Left colon (tissue), 2 donors: ENCODE measurements around the gene LORICRIN. TPM values are rescaled to one million over a fixed set of nuclear protein-coding genes. Genes with fewer than 3 reads are reported as not detected.
A peak's percentile ranks its signal among the peaks of the same experiment; 100 is the strongest.
"Not testable (repeated sequence)": the region's sequence is repeated elsewhere in the genome, so short reads cannot be mapped to it uniquely, and the experiment has no call there.

Experiments
- ATAC-seq: fragments of 200-7000 bp; cut with Tn5 transposase; one replicate; pipeline ENCODE4 v1.9.1; 2020; ENCODE audit warnings: mild to moderate bottlenecking, moderate library complexity
- DNase-seq, 2 donors: peaks; one replicate each; pipeline ENCODE4 v3.0.0-alpha.2; 2020
- intact Hi-C, 2 donors: fragments of 100-400 bp; cut with DNase I in 1 of 2; cut with micrococcal nuclease in 1 of 2; formaldehyde crosslinking; loops; one replicate each; pipeline versions ENCODE4 v1.11.2 to v1.14.0; 2022; cut with DNase I, micrococcal nuclease
- long read RNA-seq: library from polyadenylated mRNA; unstranded; transcript quantifications from one replicate; pipeline ENCODE4 v2.0.0, GENCODE V29; 2021
- total RNA-seq, 2 donors: library from RNA; stranded (reverse); fragmentation: NEBNext Ultra II Directional; extraction: Animal tissue kit (Norgen Biotek cat#: 25700); gene quantifications; one replicate each; pipeline ENCODE4 v1.2.1, GENCODE V29; 2021
- donor health status: DM: no; HTN: no; CAD: no.
- donor health status: DM: yes; HTN: yes; CAD: no.

The LORICRIN gene, protein sequence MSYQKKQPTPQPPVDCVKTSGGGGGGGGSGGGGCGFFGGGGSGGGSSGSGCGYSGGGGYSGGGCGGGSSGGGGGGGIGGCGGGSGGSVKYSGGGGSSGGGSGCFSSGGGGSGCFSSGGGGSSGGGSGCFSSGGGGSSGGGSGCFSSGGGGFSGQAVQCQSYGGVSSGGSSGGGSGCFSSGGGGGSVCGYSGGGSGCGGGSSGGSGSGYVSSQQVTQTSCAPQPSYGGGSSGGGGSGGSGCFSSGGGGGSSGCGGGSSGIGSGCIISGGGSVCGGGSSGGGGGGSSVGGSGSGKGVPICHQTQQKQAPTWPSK
- not detected for total RNA-seq
- long read RNA-seq, result 0 reads

DNA sequence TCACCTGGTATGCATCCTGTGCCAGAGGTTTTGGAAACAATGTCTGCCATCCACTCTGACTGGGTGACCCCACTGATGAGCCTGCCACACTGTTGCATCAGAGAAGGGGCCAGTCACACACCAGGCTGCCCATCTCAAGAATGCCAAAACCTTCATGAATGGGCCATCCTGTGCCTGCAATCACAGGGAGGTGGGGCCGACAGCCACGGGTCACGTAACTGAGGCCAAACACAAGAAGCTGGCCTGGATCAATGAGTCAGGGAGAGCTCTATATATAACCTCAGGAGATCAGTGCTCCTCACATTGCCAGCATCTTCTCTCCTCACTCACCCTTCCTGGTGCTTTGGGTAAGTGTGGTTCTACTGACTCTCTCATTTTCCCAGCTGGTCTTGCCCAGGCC, at the start of gene LORICRIN:
Gene LORICRIN (plus strand): TSS at position 301 of the 400 bp plus-strand sequence. CDS start 1,263 bp downstream, outside the sequence.
- intact Hi-C loops, result no loop called here
- no peak for DNase-seq
- ATAC-seq, result no peak

DNA sequence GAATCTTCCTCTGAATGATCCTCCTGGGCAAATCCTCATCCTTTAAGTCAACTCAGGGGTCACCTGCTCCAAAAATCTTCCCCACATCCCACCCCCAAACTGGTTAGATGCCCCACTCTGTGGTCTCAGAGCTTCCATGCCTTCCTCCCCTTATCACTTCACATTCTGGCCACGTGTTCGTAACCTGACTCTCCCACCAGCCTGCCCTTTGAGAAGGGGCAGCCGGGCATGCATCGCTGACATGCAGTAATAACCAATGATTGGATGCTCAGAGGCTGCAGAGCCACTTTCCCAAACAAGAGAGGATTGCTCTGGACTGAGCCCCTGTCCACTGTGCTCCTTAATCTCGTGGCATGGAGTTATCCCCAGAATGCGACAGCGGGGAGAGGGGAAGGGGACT, 49.3 kb upstream of the LORICRIN start:
- intact Hi-C loops, result no loop called here
- DNase-seq (no peak), ATAC-seq (no peak)

DNA sequence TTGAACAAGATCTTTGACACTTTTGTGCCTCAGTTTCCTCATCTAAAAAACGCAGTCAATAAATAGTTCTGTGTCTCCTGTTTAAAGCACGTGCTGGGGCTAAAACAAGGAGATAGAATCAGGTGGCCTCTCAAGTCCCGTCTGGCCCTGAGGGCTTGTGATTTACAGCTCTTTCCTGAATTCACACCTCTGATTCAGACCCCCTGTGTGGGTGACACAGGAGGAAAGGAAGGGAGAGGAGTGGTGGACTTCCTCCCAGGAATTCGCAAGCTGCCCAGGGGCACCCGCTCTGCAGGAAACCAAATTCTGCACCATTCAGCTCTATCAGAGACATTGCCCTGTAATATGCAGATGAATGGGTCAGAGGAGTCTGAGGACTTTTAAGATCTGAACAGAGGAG, 47.3 kb upstream of the LORICRIN start:
- DNase-seq, result no peak
- ATAC-seq, result no peak
- intact Hi-C loops, result no loop called here

DNA sequence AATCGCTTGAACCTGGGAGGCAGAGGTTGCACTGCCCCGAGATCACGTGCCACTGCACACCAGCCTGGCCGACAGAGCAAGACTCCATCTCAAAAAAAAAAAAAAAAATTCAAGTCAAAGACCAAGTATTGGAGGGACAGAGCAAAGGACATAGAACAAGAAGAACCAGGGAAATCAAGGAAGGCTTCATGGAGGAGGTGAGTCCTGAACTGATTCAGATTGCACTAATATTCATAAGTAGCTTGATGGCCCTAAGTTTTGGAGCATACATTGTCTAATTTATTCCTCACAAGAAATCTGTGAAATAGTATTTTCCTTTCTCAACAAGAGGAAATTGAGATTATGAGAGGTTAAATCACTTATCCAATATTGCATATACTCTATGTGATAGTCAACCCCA, 46.0 kb upstream of the LORICRIN start:
- intact Hi-C loops, result no loop called here
- no peak for DNase-seq
- no peak for ATAC-seq

DNA sequence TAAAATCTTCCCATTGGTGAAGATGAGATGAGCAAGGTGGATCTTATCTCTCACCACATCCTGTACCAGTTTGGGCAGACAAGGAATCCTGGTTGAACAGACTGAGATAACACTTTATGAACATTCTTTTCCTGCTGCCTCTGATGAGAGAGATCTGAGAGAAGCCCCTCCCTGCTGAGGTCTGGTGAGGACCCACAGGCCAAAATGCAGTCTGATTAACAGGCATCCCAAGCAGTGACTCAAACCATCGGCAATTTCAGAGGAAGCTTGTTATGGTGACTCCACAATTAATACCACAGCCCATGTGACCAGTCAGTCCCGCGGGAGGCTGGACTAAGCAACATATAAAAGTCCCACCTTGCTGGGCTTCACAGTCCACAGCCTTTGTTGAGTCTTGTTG, 42.3 kb upstream of the LORICRIN start, which contains the start of gene PRR9:
Gene PRR9 (plus strand): TSS at position 373 of the 400 bp plus-strand sequence. CDS start 561 bp downstream, outside the sequence.
- intact Hi-C loops, result no loop called here
- ATAC-seq, result no peak
- DNase-seq, result no peak

DNA sequence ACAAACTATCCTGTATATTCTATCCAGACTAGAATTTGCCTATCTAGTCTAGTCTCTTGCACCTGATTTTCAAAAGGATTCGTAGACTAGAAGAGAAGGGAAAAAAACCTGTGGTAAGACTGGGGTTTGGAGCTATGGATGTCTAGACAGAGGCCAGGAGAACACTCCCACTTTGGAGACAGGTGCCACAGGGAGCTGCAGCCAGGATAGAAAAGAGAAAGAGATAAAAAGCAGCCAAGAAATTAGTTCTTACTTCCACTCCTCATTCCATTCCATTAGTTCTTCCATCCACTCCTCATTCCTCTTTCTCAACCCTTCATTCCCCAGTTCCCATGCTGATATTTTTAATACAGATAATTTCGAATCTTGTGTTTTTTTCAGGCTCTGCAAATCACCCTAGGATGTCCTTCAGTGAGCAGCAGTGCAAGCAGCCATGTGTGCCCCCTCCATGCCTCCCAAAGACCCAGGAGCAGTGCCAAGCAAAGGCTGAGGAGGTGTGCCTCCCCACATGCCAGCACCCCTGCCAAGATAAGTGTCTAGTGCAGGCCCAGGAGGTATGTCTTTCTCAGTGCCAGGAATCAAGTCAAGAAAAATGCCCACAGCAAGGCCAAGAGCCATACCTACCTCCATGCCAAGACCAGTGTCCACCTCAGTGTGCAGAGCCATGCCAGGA, 41.6 kb upstream of the LORICRIN start:
- intact Hi-C loops, result no loop called here
- DNase-seq, result no peak
- ATAC-seq, result no peak

DNA sequence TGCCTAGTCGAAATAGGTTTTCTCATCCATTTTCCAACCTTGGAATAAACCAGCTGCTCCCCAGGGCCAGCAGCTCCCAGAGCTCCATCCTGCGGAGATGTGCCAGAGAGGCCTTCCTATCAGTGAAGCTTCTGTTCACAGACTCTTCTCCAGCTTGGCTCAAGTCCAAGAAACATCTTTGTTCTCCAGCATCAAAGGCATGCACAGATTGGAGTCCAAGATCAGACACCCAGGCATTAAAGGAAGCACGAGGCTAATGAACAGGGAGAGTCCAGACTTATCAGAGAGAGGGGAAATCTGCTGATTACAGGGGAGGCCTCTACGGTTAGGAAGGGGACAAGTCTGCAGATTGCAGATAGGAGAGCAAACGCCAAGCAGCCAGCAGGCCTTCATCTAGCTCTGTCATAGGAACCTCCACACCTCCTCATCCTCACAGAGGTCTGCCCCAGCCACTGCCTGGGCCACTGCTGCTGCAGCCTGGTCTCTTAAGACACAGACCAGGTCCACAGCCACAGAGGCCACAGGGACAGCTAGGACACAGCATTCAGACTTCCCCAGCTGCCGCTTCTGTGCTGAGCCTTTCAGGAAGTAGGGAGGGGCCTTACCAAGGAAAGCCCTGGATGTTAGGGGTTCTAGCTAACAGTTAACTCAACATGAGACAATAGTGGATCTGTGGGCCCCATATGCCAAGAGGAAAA, 38.7 kb upstream of the LORICRIN start:
- intact Hi-C loops, result loop anchor here in 1 of 2 donors (10.0 kb wide), 1 partner anchor 356 kb away; no protein-coding TSS in a partner anchor
- DNase-seq (no peak), ATAC-seq (no peak)

DNA sequence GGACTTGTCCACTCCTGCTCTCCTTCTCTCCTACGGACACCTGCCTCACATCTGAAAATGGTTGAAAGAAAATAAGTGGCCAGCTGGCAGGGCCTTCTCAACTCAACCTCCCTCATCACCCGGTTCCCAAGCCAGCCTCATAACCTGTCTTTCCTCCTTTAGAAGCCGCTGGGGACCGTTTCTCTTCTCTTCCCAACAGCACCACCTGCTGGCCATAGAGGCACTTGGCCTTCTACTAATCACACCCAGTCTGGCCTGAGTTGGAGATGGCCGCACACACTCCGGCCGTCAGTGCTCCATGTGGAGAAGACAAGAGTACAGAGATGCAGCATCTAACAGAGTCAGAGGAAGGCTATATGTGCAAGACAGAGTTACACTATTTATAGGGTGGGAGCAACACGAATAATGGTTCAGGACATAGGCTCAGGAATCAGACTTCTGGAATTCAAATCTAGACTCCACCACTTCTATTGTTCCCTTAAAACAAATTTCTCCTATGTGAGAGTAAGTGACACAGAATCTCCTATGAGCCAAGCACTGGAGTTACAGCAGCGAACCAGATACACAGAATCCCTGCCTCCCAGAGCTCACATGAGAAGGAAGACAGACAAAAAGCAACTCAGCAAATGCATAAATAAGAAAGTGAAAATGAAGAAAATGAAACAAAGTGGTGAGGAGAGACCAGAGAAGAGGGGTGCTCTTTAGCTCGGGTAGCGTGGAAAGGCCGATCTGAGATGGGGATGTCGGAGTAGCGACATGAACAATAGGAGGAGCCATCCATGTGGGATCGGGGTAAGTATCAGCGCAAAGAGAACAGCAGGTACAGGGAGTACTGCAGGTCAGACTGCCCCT, 36.2 kb upstream of the LORICRIN start:
- peak; percentile 92 for ATAC-seq
- intact Hi-C loops, result loop anchor here in 1 of 2 donors (10.0 kb wide), 1 partner anchor 358 kb away; no protein-coding TSS in a partner anchor

DNA sequence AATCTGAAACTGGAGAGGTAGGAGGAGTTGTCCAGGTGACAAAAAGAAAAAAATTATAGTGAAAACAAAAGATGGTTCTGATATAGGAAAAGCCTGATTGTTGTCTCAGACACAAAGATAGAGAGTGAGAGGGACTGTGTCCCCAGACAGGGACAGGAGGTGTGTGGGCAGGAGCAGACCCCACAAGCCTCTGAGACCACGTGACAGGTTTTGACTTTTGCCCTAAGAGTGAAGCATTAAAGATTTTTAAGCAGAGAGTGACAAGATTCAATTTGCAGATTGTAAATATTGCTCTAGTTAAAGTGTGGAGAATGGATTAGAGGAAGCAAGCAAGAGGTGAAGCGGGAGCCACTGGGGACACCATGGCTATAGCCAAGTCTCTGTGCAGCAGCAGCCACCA, 31.7 kb upstream of the LORICRIN start:
- no peak for DNase-seq
- ATAC-seq, result no peak
- intact Hi-C loops, result loop anchor here in 1 of 2 donors (10.0 kb wide), 1 partner anchor 363 kb away; no protein-coding TSS in a partner anchor

More for the DNA sequence above, 36.2 kb upstream of the LORICRIN start:
- DNase-seq, result peak; percentile 47 to 77

DNA sequence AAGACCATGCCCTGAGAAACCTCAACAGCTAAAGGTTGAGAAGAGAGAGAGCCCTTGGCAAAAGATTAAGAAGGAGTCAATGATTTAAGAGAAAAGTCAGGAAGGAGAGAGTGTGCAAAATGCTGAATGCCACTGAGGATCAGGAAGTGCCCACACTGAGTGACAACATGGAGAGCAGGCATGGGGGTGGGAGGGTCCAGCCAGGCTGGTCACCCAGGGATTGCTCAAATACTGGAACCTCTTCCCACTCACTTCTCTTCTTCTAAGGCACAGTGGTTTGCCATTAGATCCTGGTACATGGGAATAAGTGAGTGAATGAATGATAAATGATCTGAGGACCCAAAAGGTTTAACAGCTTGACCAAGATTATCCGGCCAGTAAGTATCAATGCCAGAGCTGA, 31.0 kb upstream of the LORICRIN start:
- ATAC-seq (no peak), DNase-seq (no peak)
- intact Hi-C loops, result loop anchor here in 1 of 2 donors (10.0 kb wide), 1 partner anchor 364 kb away; no protein-coding TSS in a partner anchor

DNA sequence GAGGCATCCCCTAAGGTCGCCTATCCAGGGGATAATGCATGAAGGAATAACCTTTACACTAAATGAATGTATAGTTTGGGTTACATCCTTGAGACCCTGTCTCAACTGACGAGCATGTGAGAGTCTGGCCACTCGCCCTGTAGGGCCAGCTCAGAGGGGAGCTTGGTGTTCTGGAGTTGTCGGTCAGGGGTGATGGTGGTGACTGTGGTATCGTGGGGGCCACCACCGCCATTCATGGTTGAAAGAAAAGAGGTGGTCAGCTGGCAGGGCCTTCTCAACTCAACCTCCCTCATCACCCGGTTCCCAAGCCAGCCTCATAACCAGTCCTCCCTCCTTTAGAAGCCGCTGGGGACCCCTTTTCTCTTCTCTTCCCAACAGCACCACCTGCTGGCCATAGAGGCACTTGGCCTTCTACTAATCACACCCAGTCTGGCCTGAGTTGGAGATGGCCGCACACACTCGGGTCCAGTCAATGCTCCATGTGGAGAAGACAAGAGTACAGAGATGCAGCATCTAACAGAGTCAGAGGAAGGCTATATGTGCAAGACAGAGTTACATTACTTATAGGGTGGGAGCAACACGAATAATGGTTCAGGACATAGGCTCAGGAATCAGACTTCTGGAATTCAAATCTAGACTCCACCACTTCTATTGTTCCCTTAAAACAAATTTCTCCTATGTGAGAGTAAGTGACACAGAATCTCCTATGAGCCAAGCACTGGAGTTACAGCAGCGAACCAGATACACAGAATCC, 30.2 kb upstream of the LORICRIN start:
- not testable (repeated sequence) for ATAC-seq
- intact Hi-C loops, result loop anchor here in 1 of 2 donors (10.0 kb wide), 1 partner anchor 364 kb away; no protein-coding TSS in a partner anchor

DNA sequence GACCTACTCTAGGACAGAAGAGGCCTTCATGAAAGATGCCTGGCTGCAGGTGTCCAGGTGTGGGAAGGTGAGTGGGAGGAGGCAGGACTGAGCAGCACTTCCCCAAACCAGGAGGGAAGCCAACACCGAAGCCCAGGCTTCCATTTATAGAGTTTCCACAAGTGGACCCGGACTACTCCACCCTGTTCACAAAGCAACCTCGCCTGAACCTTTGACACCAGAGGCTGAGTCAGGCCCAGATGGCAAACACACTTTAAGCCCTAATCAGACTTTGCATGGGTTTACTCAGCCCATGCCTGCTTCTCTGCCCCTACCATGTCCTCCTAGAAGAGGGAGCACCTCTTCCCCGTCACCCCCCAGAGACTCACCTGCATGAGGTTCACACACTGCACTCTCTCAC, 28.1 kb upstream of the LORICRIN start:
- peak; percentile 15 to 39 for DNase-seq
- intact Hi-C loops, result no loop called here

More for the DNA sequence above, 30.2 kb upstream of the LORICRIN start:
- peak in 1 of 2 donors; percentile 30 for DNase-seq

DNA sequence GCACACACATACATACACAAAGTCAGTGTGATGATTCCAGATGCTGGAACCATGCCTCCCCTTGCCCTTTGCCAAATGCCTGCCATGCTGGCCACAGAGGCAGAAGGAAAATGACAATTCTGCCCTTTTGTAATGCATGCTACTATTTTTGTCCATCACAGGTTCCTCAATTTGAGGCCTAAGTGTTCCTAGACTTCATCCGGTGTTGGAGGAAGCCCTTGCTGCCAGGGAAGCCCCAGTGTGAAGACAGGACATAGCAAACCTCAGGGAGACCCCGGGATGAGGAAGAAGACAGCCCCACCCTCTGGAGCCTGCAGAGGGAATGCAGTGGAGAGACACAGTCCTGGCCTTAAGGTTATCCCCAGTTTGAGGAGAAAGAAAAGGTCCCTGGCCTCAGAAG, 27.7 kb upstream of the LORICRIN start:
- intact Hi-C loops, result no loop called here
- DNase-seq (no peak), ATAC-seq (no peak)

More for the DNA sequence above, 28.1 kb upstream of the LORICRIN start:
- ATAC-seq, result peak; percentile 93

DNA sequence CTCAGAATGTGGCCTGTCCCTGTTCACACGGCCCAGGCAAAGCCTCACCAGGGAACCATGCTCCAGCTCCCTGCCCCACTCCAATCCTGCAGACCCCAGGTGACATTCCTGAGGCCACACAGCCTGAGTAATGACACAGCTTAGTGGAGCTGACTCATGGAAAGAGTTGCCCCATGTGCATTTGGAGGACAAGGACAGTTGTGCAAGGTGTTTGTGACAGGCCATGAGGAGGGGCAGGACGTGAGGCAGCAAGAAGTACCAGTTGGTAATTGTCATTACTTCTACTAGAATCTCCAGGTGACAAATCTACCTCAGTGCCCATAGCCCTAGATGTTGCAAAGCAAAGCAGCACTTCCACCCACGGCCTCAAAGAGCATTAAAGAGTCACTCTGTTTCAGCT, 26.9 kb upstream of the LORICRIN start:
- DNase-seq (no peak), ATAC-seq (no peak)
- intact Hi-C loops, result no loop called here

DNA sequence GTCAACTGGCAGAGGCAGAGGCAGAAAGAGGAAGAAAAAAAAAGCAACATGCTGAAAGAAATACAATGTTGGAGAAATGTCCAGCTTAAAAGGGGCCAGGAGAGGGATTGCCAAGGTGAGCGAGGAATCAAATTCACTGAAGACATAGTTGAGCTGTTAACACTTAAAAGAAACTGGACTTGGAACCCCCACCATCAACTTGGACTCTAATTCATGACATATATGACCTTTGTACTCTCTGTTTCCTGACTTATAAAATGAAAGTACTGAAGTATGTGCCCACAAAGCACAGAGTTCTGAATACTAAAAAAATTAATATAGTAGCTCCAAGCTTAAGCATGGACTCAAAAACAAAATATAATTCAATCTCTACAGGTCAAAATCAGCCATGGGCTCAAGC, 26.0 kb upstream of the LORICRIN start:
- DNase-seq, result no peak
- intact Hi-C loops, result no loop called here
- peak; percentile 63 for ATAC-seq

DNA sequence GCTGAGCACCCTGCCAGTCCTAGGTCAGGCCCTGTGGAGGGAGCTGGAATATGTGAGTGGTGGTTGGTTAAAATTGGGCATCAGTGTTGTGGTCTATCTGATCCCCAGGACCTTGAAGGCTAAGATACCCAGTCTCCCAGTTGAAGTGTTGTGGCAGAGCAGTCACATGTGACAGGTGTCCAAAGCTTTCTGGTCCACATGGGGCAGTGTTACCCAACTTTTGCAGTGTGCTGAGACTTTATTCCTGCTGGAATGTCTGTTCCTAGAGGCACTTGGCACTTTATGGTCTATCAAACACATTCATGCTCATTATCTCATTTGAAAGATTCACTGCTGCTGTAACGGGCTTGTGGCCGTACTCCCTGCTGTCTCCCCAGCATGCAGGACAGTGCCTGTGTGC, 21.0 kb upstream of the LORICRIN start:
- DNase-seq (no peak), ATAC-seq (peak; percentile 56)
- intact Hi-C loops, result no loop called here

DNA sequence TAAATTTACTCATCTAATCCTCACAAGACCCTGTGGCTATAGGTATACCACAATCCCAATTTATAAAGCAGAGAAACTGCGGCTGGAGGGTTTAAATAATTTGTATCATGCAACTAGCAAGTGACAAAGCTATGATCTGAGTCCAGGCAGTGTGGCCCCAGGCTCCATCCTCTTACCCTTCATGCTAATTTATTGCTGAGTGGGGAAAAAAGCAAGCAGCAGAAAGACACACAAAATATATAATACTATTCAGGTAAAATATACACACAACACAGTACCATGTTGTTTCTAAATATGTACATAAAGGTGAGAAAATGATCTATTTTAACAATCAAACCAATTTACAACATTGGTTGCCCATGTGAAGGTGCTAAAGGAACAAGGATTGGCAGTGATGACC, 17.3 kb upstream of the LORICRIN start:
- ATAC-seq (no peak), DNase-seq (no peak)
- intact Hi-C loops, result no loop called here

DNA sequence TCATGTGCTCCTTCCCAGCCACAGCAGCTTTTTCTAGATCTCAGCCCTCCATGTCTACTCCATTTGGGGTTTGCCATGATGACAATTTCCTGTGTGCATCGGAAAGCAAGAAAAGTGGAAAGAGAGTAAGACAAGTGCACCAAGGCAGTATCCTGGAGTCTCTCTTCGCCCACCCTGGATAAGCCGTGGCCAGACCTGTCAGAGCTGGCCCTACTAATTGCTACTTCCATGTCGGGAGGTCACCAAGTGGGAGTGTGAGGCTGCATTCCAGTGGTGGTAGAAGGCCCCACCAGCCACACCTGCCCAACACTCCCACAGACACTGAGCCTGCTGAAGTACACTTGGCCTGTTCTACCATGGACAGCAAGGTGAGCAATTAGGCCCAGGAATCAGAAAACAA, 14.0 kb upstream of the LORICRIN start:
- intact Hi-C loops, result no loop called here
- no peak for ATAC-seq
- DNase-seq, result no peak
